Heart left ventricle (tissue), 16 donors: Measurements from ENCODE around the gene MRC2. TPM values are rescaled to one million over a fixed set of nuclear protein-coding genes. Genes with fewer than 3 reads are reported as not detected.

Experiments
- ATAC-seq, 4 donors: fragments of 200-7000 bp; cut with Tn5 transposase; one replicate each; pipeline ENCODE4 v1.9.1; 2020 to 2022; ENCODE audit warnings: moderate library complexity in 4 of 4, mild to moderate bottlenecking in 3 of 4, moderate number of reproducible peaks in 1 of 4
- DNase-seq, 5 donors: peaks; one replicate each; pipeline ENCODE4 v3.0.0-alpha.2; 2020
- H3K27ac ChIP-seq, 12 donors: fragments of 200-600 bp; sonication (generic) in 4 of 12; one replicate each; pipeline versions ENCODE4 v1.5.0 to v1.8.0; 2016 to 2022; ENCODE audit warnings: mild to moderate bottlenecking in 2 of 12
- H3K27me3 ChIP-seq, 9 donors: fragments of 200-600 bp; sonication (generic) in 2 of 9; one replicate each; pipeline versions ENCODE4 v1.5.1 to v1.8.0; 2016 to 2022; ENCODE audit warnings: mild to moderate bottlenecking in 3 of 9
- H3K36me3 ChIP-seq, 9 donors: fragments of 200-600 bp; sonication (generic) in 2 of 9; one replicate each; pipeline versions ENCODE4 v1.5.0 to v1.8.0; 2018 to 2022; ENCODE audit warnings: mild to moderate bottlenecking in 2 of 9
- H3K4me1 ChIP-seq, 12 donors: fragments of 200-600 bp; sonication (generic) in 4 of 12; one replicate each; pipeline versions ENCODE4 v1.5.0 to v1.8.0; 2016 to 2022; ENCODE audit warnings: mild to moderate bottlenecking in 3 of 12
- H3K4me3 ChIP-seq, 12 donors: fragments of 200-600 bp; sonication (generic) in 4 of 12; one replicate each; pipeline versions ENCODE4 v1.5.0 to v1.8.0; 2017 to 2022; ENCODE audit warnings: mild to moderate bottlenecking in 9 of 12, moderate library complexity in 4 of 12
- H3K9me3 ChIP-seq, 12 donors: fragments of 200-600 bp; sonication (generic) in 4 of 12; one replicate each; pipeline versions ENCODE4 v1.5.0 to v1.8.0; 2016 to 2022; ENCODE audit warnings: mild to moderate bottlenecking in 1 of 12
- CTCF ChIP-seq, 12 donors: fragments of 200-600 bp; sonication (generic) in 4 of 12; IDR thresholded peaks; one replicate each; pipeline versions ENCODE4 v1.5.0 to v1.8.0; 2018 to 2022; ENCODE audit warnings: antibody characterized with exemption in 12 of 12, mild to moderate bottlenecking in 5 of 12
- POLR2A ChIP-seq, 2 donors: fragments of 450-650 bp; IDR thresholded peaks; one replicate each; pipeline ENCODE4 v1.6.1; 2017; ENCODE audit warnings: antibody characterized with exemption in 2 of 2, mild to moderate bottlenecking in 2 of 2, moderate library complexity in 2 of 2
- WGBS, 4 donors: extraction: QIAGEN DNeasy Blood & Tissue Kit in 2 of 4; methylation state at CpG; one replicate each; pipeline versions ENCODE4 v1.1.5 to v1.1.7; 2013 to 2018; 5-methylcytosine and 5-hydroxymethylcytosine counted together
- intact Hi-C, 10 donors: fragments of 100-400 bp; cut with DNase I; formaldehyde crosslinking; loops; one replicate each; pipeline versions ENCODE4 v1.11.1 to v1.14.2; 2022
- polyA plus RNA-seq, 2 donors: library from polyadenylated mRNA; stranded (reverse); fragments of 200-250 nt; gene quantifications; one replicate each; pipeline ENCODE4 v1.2.3, GENCODE V29; 2013
- total RNA-seq, 9 donors: library from RNA; depleted of rRNA in 2 of 9; stranded (reverse); fragments of >200 nt in 2 of 9; fragmentation: NEBNext Ultra II Directional in 3 of 9; extraction: Animal tissue kit (Norgen Biotek cat#: 25700) in 3 of 9; gene quantifications; one replicate each; pipeline versions ENCODE4 v1.1.0 to v1.2.4, GENCODE V29; 2016 to 2023
- donor health status: ischemic (EF 13 %, LVEDD 7.1; RV severe dilation, severe dysfunction).
- donor health status: healthy with polysubstance abuse.
- donor health status: DM: no; HTN: yes; CAD: no.
- donor health status: DM: no; HTN: no; CAD: no.
- donor health status: ischemic (EF 25% LVEDD 6.9; RV normal size, moderate dysfunction).
- donor health status: ischemic (EF 25% LVEDD 5.7; RV mildly dilated, moderate dysfunction).
- donor health status: healthy.
- donor health status: DM: yes; HTN: yes; CAD: no.
- donor health status: ischemic (EF 35%, LVEDD 5.7; RV mildly dilated, moderate dysfunction).
- donor health status: nonischemic (EF 11% LVEDD 7.7; RV severe dilation, severe dysfunction).
- donor health status: DM: yes; HTN: yes; CAD: no.
- donor health status: PGD.
- donor health status: ischemic (EF 29% LVEDD 5.4; RV normal size, mild dysfunction).
- donor health status: nonischemic (EF 23%, LVEDD 6.1; RV moderate dilation, normal function).

Gene MRC2
- total and polyA plus RNA-seq, 11 donors, result 13.1 to 50.8 (median 21.0) TPM

GRCh38 chr17:62650587-62650986, 23.1 kb downstream of the MRC2 start:
- DNase-seq, result no peak
- intact Hi-C loops, result loop anchor here in 1 of 10 donors (10.0 kb wide), 1 partner anchor 46 kb away; no protein-coding TSS in a partner anchor
- no peak for ATAC-seq
- Histone ChIP-seq H3K27me3 (no peaks in the 10 kb centered on the region), H3K4me3 (no peak overlapping the region), H3K4me1 (peaks cover 0 to 54% (median 39%) of the 10 kb centered on the region in 12 donors), H3K36me3 (no peaks in the 10 kb centered on the region), H3K9me3 (no peaks in the 10 kb centered on the region), H3K27ac (no peak overlapping the region)
- WGBS, 4 donors, result 92 to 95% (median 93%) methylated on average over 6 of the region's 6 CpGs
- TF ChIP-seq CTCF (IDR thresholded peaks at IDR 0.05) (no peak), POLR2A (IDR thresholded peaks at IDR 0.05) (no peak)

GRCh38 chr17:62652251-62653001, 25.0 kb downstream of the MRC2 start:
- no peaks in the 10 kb centered on the region for H3K27me3 ChIP-seq
- H3K4me1 ChIP-seq, result peaks cover 0 to 56% (median 39%) of the 10 kb centered on the region in 12 donors
- peak overlapping the region; percentile 13 to 58 (median 51) for H3K4me3 ChIP-seq
- WGBS, 4 donors, result 6 to 7% (median 7%) methylated on average over 30 to 57 of the region's 57 CpGs
- TF ChIP-seq CTCF (IDR thresholded peaks at IDR 0.05) (no peak), POLR2A (IDR thresholded peaks at IDR 0.05) (no peak)
- ATAC-seq, result peak in 3 of 4 donors; percentile 41 to 55 (median 49)
- DNase-seq, result peak; percentile 75 to 87 (median 79)
- H3K27ac ChIP-seq, result peak overlapping the region in 11 of 12 donors; percentile 29 to 82 (median 66)
- H3K9me3 ChIP-seq, result no peaks in the 10 kb centered on the region
- intact Hi-C loops, result loop anchor here in 2 of 10 donors (2.0 to 10.0 kb wide), 2 partner anchors 26 to 48 kb away; partner anchors contain the start of gene MRC2 (in 1 of the 2)
- no peaks in the 10 kb centered on the region for H3K36me3 ChIP-seq

GRCh38 chr17:62653002-62653825, 25.7 kb downstream of the MRC2 start:
- DNase-seq (peak; percentile 64 to 87 (median 71)), ATAC-seq (peak; percentile 19 to 66 (median 56))
- Histone ChIP-seq H3K27ac (peak overlapping the region in 11 of 12 donors; percentile 29 to 82 (median 66)), H3K9me3 (no peaks in the 10 kb centered on the region), H3K27me3 (no peaks in the 10 kb centered on the region), H3K4me3 (peak overlapping the region; percentile 13 to 58 (median 51)), H3K4me1 (peaks cover 0 to 51% (median 37%) of the 10 kb centered on the region in 12 donors), H3K36me3 (no peaks in the 10 kb centered on the region)
- TF ChIP-seq CTCF (IDR thresholded peaks at IDR 0.05), result no peak
- intact Hi-C loops, result loop anchor here in 2 of 10 donors (2.0 to 10.0 kb wide), 2 partner anchors 26 to 48 kb away; partner anchors contain the start of gene MRC2 (in 1 of the 2)
- 4 to 6% (median 5%) methylated on average over 21 to 30 of the region's 30 CpGs for WGBS, 4 donors
